ENCODE measurements around the gene CACNA1B. TPM values are rescaled to one million over a fixed set of nuclear protein-coding genes. Genes with fewer than 3 reads are reported as not detected.

The CACNA1B gene
- total RNA-seq, 1 donor from 2014 or later, result 0.13 TPM

DNA sequence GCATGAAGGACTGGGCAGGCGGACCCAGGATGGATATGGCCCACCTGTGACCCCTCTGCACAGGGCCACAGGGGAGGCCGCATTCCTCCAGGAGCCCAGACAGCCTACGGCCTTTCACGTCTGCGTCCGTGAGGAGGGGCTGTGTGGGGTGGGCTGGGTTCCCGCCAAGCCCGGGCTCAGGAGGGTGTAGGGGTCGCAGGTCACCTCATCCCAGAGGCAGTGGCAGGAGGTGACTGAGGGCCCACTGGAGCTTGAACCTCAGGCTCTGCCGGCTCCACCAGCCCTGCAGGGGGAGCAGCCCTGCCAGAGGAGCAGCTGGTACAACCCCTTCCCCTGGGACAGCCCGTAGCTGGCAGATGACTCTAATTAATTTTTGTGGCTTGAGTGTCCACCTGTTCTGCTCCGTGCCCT lies 40.7 kb upstream of the CACNA1B start:
- Mint-ChIP-seq H3K9me3 (ENCODE audit: unreplicated experiment) (no peaks in the 10 kb centered on the region), H3K36me3 (ENCODE audit: unreplicated experiment) (peaks cover 18% of the 10 kb centered on the region), H3K27me3 (ENCODE audit: unreplicated experiment) (no peaks in the 10 kb centered on the region), H3K27ac (ENCODE audit: unreplicated experiment) (no peak overlapping the region), H3K4me3 (ENCODE audit: unreplicated experiment) (no peak overlapping the region), H3K4me1 (ENCODE audit: unreplicated experiment) (no peaks in the 10 kb centered on the region)
- TF ChIP-seq, protein P1, sequence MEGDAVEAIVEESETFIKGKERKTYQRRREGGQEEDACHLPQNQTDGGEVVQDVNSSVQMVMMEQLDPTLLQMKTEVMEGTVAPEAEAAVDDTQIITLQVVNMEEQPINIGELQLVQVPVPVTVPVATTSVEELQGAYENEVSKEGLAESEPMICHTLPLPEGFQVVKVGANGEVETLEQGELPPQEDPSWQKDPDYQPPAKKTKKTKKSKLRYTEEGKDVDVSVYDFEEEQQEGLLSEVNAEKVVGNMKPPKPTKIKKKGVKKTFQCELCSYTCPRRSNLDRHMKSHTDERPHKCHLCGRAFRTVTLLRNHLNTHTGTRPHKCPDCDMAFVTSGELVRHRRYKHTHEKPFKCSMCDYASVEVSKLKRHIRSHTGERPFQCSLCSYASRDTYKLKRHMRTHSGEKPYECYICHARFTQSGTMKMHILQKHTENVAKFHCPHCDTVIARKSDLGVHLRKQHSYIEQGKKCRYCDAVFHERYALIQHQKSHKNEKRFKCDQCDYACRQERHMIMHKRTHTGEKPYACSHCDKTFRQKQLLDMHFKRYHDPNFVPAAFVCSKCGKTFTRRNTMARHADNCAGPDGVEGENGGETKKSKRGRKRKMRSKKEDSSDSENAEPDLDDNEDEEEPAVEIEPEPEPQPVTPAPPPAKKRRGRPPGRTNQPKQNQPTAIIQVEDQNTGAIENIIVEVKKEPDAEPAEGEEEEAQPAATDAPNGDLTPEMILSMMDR (IDR thresholded peaks at IDR 0.05), result no peak
- DNase-seq (ENCODE audit: extremely low spot score, unreplicated experiment), result no peak

DNA sequence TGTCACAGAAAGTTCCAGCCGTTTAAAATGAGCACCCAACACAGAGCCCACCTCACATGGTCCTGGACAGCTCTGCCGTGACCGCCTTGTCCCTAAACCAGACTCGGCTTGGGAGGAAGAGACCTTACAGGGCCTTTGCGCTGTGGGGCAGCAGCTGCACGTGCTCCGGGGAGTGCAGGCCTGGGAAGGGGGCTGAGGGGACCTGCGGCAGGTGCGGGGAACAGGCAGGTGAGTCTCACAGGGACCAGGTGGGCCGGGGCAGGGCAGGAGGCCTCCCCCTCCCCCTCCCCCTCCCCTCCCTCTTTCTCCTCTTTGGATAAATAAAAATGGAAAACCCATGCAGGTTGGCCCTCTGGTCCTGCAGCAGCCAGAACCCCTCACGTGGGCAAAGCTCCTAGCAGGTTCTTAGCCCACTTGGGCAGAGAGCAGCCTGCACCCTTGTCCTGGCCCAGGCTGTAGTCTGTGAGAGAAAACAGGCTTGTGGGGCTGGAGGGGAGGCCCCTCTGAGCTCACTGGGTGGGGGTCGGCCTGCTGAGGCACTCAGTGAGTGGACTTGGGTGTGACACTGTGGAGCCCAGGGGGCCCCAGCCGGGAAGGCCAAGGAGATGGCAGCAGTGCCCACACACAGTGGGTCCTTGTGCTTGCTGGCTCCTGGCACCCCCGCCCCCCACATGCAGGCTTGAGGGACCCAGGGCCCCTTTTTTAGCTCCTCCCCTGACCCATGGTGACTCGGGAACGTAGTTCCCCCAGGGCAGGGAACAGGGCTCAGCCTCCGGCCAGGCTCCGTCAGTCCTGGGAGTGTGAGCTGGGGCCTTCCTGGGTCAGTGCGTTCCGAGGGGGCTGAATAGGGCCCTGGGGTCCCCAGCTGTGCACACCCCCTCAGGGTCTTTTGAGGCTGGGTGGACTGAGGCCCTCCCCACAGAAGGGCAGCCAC lies 40.0 kb upstream of the CACNA1B start:
- Mint-ChIP-seq H3K4me3 (ENCODE audit: unreplicated experiment) (no peak overlapping the region), H3K9me3 (ENCODE audit: unreplicated experiment) (no peaks in the 10 kb centered on the region), H3K27ac (ENCODE audit: unreplicated experiment) (no peak overlapping the region), H3K36me3 (ENCODE audit: unreplicated experiment) (peaks cover 17% of the 10 kb centered on the region), H3K4me1 (ENCODE audit: unreplicated experiment) (no peaks in the 10 kb centered on the region), H3K27me3 (ENCODE audit: unreplicated experiment) (no peaks in the 10 kb centered on the region)
- no peak for DNase-seq (ENCODE audit: extremely low spot score, unreplicated experiment)
- TF ChIP-seq, protein P1 (IDR thresholded peaks at IDR 0.05), result no peak

DNA sequence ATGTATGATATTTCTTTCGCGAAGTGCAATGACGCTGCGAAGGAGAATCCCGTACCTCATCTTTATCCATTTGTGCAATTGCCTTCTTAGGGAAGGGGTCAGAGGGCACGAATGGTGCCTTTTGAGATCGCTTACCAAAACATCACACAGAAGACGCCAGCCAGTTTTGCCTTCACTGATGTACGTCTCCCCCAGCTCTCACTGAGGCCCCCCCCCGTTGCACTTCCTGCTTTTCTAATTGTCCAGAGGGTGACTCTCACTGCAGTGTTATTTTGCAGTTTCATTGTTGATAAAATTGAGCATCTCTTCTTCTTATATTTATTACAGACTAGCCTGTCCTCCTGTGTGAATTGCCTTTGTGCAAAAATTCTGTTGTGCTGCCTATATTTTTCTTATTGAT lies 39.0 kb upstream of the CACNA1B start:
- no peaks in the 10 kb centered on the region for H3K27me3 Mint-ChIP-seq (ENCODE audit: unreplicated experiment)
- no peaks in the 10 kb centered on the region for H3K9me3 Mint-ChIP-seq (ENCODE audit: unreplicated experiment)
- TF ChIP-seq, protein P1 (IDR thresholded peaks at IDR 0.05), result no peak
- DNase-seq (ENCODE audit: extremely low spot score, unreplicated experiment), result no peak
- H3K27ac Mint-ChIP-seq (ENCODE audit: unreplicated experiment), result no peak overlapping the region
- H3K36me3 Mint-ChIP-seq (ENCODE audit: unreplicated experiment), result peaks cover 15% of the 10 kb centered on the region
- H3K4me1 Mint-ChIP-seq (ENCODE audit: unreplicated experiment), result no peaks in the 10 kb centered on the region
- H3K4me3 Mint-ChIP-seq (ENCODE audit: unreplicated experiment), result no peak overlapping the region

DNA sequence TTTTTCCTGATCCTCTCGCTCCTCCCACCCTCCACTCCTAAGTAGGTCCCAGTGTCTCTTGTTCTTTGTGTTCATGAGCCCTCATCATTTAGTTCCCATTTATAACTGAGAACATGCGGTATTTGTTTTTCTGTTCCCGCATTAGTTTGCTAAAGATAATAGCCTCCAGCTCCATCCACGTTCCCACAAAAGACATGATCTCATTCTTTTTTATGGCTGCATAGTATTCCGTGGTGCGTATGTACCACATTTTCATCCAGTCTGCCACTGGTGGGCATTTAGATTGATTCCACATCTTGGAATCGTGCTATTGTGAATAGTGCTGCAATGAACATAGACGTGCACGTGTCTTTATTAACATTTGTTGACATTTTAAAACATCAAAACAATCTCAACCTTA lies 34.2 kb upstream of the CACNA1B start:
- TF ChIP-seq, protein P1 (IDR thresholded peaks at IDR 0.05), result no peak
- Mint-ChIP-seq H3K9me3 (ENCODE audit: unreplicated experiment) (no peaks in the 10 kb centered on the region), H3K27me3 (ENCODE audit: unreplicated experiment) (no peaks in the 10 kb centered on the region), H3K27ac (ENCODE audit: unreplicated experiment) (no peak overlapping the region), H3K4me3 (ENCODE audit: unreplicated experiment) (no peak overlapping the region), H3K4me1 (ENCODE audit: unreplicated experiment) (no peaks in the 10 kb centered on the region), H3K36me3 (ENCODE audit: unreplicated experiment) (peaks cover 6% of the 10 kb centered on the region)
- no peak for DNase-seq (ENCODE audit: extremely low spot score, unreplicated experiment)

DNA sequence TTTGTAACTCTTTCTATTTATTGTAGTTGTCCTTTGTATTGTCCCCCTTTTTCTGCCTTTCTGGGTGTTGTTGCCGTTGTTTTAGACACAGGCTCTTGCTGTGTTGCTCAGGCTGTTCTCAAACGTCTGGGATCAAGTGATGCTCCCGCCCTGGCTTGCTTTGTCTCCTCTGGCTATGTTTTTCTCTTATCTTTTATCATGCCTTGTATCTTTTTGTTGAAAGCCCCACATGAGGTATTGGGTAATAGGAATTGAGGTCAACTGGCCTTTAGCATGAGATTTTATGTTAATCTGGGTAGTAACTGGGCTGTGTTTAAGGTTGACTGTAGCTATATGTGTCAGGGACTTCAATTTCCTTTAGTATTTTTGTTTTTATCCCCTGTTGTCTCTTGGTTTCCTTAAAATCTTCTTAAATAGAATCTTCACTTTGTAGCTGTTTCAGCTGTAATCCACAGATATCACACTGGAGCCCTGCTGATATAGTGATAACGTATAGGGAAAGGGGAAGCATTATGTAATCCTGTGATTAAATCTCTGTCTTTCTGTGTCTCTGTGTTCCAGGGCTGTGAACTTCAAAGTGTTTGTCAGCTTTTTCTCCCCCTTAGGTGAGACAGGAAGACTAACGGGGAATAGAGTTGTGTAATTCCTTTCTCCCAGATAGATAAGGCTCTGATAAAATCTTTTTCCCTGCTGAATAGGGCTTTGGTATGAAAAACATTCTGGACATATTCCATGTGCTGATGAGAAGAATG lies 25.9 kb upstream of the CACNA1B start:
- Mint-ChIP-seq H3K36me3 (ENCODE audit: unreplicated experiment) (peaks cover 2% of the 10 kb centered on the region), H3K4me3 (ENCODE audit: unreplicated experiment) (no peak overlapping the region), H3K9me3 (ENCODE audit: unreplicated experiment) (peaks cover 24% of the 10 kb centered on the region), H3K27ac (ENCODE audit: unreplicated experiment) (no peak overlapping the region), H3K27me3 (ENCODE audit: unreplicated experiment) (no peaks in the 10 kb centered on the region), H3K4me1 (ENCODE audit: unreplicated experiment) (no peaks in the 10 kb centered on the region)
- DNase-seq (ENCODE audit: extremely low spot score, unreplicated experiment), result no peak
- TF ChIP-seq, protein P1 (IDR thresholded peaks at IDR 0.05), result no peak

Data from osteocyte (in vitro differentiated cells).